ENCODE results near the gene MED19. TPM values are rescaled to one million over a fixed set of nuclear protein-coding genes. Genes with fewer than 3 reads are reported as not detected.

MED19 gene
- total RNA-seq, 2 experiments from 2014 or later: 11.1 to 17.5 TPM

DNA sequence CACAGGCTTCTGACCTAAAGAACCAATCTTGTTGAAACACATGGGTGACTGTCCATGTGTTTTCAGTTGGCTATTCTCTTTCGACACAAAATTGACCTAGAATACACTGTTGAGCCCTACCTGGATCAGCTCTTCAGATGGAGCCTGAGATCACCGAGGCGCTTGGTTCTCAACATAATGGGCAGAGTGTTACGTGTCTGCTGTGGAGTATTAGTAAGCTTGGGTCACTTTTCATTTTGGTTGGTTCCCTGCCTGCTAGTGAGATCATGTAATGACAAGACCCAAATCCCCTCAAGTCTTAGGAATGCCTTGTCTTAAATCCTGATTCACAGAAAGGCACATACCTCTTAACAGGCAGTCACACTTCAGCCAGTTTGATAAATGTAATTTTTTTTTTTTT, 8.7 kb downstream of the MED19 start:
- ChIA-PET CTCF (ENCODE audit: unreplicated experiment) (no interaction called here), POLR2A (interaction anchor here (0.6 to 1.2 kb wide), 4 partner anchors 19 to 323 kb away, joined by 3 to 6 read pairs (median 3); no protein-coding TSS in a partner anchor)
- no peak overlapping the region for H3K27ac ChIP-seq (ENCODE audit: low read depth, low read length, poor library complexity, severe bottlenecking)
- H3K36me3 ChIP-seq (ENCODE audit: insufficient read depth, low read length): peaks cover 70% of the 10 kb centered on the region
- H3K4me1 ChIP-seq (ENCODE audit: insufficient read depth, low read length, poor library complexity, severe bottlenecking): no peaks in the 10 kb centered on the region
- no TSS peak for BruUV-seq (replicated peaks)
- H2AFZ ChIP-seq (ENCODE audit: low read length): no peak overlapping the region
- no peak overlapping the region for H3K4me2 ChIP-seq (ENCODE audit: low read length)
- intact Hi-C loops (cut with micrococcal nuclease; ENCODE audit: unreplicated experiment): no loop called here
- no peaks in the 10 kb centered on the region for H3K9me3 ChIP-seq (ENCODE audit: low read length)
- H3K79me2 ChIP-seq (ENCODE audit: insufficient read depth, low read depth, low read length): no peaks in the 10 kb centered on the region
- H3K4me3 ChIP-seq (ENCODE audit: low read depth, low read length, poor library complexity, severe bottlenecking): no peak overlapping the region
- no peak for TF ChIP-seq EZH2phosphoT487 (IDR thresholded peaks at IDR 0.05; ENCODE audit: borderline replicate concordance, low read depth, low read length)
- TF ChIP-seq, protein P1, sequence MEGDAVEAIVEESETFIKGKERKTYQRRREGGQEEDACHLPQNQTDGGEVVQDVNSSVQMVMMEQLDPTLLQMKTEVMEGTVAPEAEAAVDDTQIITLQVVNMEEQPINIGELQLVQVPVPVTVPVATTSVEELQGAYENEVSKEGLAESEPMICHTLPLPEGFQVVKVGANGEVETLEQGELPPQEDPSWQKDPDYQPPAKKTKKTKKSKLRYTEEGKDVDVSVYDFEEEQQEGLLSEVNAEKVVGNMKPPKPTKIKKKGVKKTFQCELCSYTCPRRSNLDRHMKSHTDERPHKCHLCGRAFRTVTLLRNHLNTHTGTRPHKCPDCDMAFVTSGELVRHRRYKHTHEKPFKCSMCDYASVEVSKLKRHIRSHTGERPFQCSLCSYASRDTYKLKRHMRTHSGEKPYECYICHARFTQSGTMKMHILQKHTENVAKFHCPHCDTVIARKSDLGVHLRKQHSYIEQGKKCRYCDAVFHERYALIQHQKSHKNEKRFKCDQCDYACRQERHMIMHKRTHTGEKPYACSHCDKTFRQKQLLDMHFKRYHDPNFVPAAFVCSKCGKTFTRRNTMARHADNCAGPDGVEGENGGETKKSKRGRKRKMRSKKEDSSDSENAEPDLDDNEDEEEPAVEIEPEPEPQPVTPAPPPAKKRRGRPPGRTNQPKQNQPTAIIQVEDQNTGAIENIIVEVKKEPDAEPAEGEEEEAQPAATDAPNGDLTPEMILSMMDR (conservative IDR thresholded peaks at IDR 0.05; ENCODE audit: low read length): no peak
- H3K9me2 ChIP-seq (ENCODE audit: insufficient read depth, low read length): no peaks in the 10 kb centered on the region
- no peak for DNase-seq (ENCODE audit: low spot score)
- H4K20me1 ChIP-seq (ENCODE audit: insufficient read depth, low read length): no peaks in the 10 kb centered on the region; the same call in 1 of the 2 replicates

DNA sequence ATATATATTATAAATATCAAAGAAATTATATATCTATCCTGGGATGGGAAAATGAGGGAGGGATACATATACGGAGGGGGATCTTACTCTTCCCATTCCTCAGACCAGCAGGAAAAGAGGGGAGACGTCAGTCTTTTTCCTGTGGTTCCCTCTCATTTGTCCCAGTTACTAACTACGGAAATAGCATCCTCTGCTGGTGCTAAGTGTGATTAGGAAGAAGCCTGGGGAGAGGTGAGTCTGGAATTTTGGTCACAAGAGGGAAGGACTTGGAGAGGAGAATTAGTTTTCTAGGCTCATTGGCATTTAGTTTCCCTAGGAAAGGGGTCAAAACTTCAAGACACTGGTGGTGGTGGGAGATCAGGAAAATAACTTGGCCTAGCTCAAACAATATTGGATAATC, 11.6 kb downstream of the MED19 start:
- Histone ChIP-seq H3K4me3 (ENCODE audit: low read depth, low read length, poor library complexity, severe bottlenecking) (no peak overlapping the region), H2AFZ (ENCODE audit: low read length) (no peak overlapping the region), H3K27ac (ENCODE audit: low read depth, low read length, poor library complexity, severe bottlenecking) (no peak overlapping the region), H3K36me3 (ENCODE audit: insufficient read depth, low read length) (peaks cover 86% of the 10 kb centered on the region), H3K79me2 (ENCODE audit: insufficient read depth, low read depth, low read length) (no peaks in the 10 kb centered on the region), H4K20me1 (ENCODE audit: insufficient read depth, low read length) (no peaks in the 10 kb centered on the region), H3K9me3 (ENCODE audit: low read length) (no peaks in the 10 kb centered on the region), H3K4me2 (ENCODE audit: low read length) (no peak overlapping the region), H3K4me1 (ENCODE audit: insufficient read depth, low read length, poor library complexity, severe bottlenecking) (no peaks in the 10 kb centered on the region), H3K9me2 (ENCODE audit: insufficient read depth, low read length) (no peaks in the 10 kb centered on the region)
- no peak for TF ChIP-seq EZH2phosphoT487 (IDR thresholded peaks at IDR 0.05; ENCODE audit: borderline replicate concordance, low read depth, low read length)
- TF ChIP-seq, protein P1 (conservative IDR thresholded peaks at IDR 0.05; ENCODE audit: low read length): no peak
- ChIA-PET POLR2A (no interaction called here), CTCF (ENCODE audit: unreplicated experiment) (no interaction called here)
- no TSS peak for BruUV-seq (replicated peaks)
- no peak for DNase-seq (ENCODE audit: low spot score)
- intact Hi-C loops (cut with micrococcal nuclease; ENCODE audit: unreplicated experiment): no loop called here

- no TSS peak for BruUV-seq (replicated peaks)
- Histone ChIP-seq H3K27ac (ENCODE audit: low read depth, low read length, poor library complexity, severe bottlenecking) (no peak overlapping the region), H3K4me1 (ENCODE audit: insufficient read depth, low read length, poor library complexity, severe bottlenecking) (no peaks in the 10 kb centered on the region), H3K4me2 (ENCODE audit: low read length) (no peak overlapping the region), H3K36me3 (ENCODE audit: insufficient read depth, low read length) (peaks cover 89% of the 10 kb centered on the region), H3K9me2 (ENCODE audit: insufficient read depth, low read length) (no peaks in the 10 kb centered on the region), H3K9me3 (ENCODE audit: low read length) (no peaks in the 10 kb centered on the region), H2AFZ (ENCODE audit: low read length) (no peak overlapping the region), H4K20me1 (ENCODE audit: insufficient read depth, low read length) (no peaks in the 10 kb centered on the region), H3K79me2 (ENCODE audit: insufficient read depth, low read depth, low read length) (no peaks in the 10 kb centered on the region), H3K4me3 (ENCODE audit: low read depth, low read length, poor library complexity, severe bottlenecking) (no peak overlapping the region)
- TF ChIP-seq, protein P1 (conservative IDR thresholded peaks at IDR 0.05; ENCODE audit: low read length): no peak
- no peak for TF ChIP-seq EZH2phosphoT487 (IDR thresholded peaks at IDR 0.05; ENCODE audit: borderline replicate concordance, low read depth, low read length)
- DNase-seq (ENCODE audit: low spot score): no peak
- intact Hi-C loops (cut with micrococcal nuclease; ENCODE audit: unreplicated experiment): no loop called here
- POLR2A ChIA-PET: interaction anchor here (0.6 kb wide), 1 partner anchor 46 kb away, joined by 3 read pairs; no protein-coding TSS in a partner anchor
- CTCF ChIA-PET (ENCODE audit: unreplicated experiment): no interaction called here
Observed at GRCh38 chr11:57699813-57700212, 12.2 kb downstream of the MED19 start.

Data from OCI-LY7 (cell line).